ENCODE results near the gene SLC24A3. TPM values are rescaled to one million over a fixed set of nuclear protein-coding genes. Genes with fewer than 3 reads are reported as not detected.

The SLC24A3 gene
- polyA plus RNA-seq, 1 donor: 4.0 TPM

DNA sequence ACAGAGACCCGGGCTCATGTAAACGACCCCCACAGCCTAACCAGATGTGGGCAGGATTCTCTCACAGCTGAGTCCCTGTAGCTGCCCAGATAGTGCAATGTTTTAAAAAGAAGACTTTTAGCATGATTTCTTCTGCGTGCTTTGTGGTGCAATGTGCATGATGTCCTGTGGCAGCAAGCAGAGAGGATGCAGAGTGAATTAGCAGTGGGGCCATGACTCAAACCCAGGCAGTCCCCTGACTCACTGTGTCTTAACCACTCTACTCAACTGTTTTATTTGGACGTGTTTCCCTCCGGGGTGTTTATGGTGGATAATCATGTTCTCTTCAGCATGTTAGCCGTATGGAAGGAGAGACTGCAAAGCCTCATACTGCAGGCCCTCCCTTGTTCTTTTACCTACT, 247.9 kb downstream of the SLC24A3 start:
- no peak for DNase-seq

DNA sequence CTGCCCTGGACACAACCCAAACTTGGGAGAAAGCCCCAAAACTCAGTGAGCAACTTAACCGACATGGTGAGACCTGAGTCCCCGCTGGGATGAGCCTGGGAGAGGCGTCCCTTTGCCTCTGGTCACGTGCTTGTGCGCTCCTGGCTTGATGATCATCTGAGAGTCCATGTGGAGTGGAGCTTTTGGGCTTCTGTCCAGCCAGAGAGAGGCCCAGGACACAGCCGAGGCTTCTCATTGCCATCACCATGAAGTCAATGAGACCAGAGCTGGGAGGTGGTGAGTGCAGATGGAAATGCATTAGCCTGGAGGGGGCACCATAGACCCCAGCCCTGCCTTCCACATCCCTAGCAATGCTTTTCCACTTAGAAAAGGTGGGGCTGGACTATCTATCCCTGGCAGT, 250.0 kb downstream of the SLC24A3 start:
- DNase-seq: no peak

DNA sequence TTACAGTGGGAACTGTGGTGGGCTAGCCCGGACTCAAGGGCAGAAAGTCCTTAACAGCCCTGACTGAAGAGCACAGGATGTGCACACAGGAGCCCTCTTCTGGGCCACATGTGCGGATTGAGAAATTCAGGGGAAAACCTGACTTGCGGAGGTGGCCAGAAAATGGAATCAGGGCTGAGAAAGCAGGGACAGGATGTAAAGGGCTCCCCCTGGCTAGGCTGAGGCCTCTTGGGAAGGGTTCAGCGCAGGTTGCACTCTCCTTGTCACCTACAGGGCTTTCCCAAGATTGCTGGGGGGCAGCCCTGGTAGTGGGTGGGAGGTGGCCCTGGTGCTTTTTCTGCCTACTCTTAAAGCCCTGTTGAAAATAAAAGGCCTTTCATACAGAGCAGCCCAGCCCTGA, 251.2 kb downstream of the SLC24A3 start:
- DNase-seq: no peak

DNA sequence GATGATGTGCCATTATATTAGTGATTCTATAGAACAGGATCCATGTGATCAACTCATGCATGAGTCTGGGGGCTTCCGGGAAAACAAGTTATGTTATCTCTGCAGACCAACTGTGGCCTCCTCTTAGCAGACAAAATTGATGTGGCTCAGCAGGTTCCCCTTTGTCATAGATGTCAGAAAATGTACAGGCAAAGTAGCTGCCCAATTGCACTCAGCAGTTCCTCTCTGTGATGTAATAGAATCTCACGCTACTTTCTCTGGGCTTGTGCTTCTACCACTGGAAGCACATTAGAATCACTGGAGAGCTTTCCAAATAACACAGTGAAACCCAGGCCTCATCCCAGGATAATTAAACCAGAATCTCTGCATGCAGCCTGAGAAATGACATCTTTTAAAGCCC, 253.1 kb downstream of the SLC24A3 start:
- DNase-seq: no peak

DNA sequence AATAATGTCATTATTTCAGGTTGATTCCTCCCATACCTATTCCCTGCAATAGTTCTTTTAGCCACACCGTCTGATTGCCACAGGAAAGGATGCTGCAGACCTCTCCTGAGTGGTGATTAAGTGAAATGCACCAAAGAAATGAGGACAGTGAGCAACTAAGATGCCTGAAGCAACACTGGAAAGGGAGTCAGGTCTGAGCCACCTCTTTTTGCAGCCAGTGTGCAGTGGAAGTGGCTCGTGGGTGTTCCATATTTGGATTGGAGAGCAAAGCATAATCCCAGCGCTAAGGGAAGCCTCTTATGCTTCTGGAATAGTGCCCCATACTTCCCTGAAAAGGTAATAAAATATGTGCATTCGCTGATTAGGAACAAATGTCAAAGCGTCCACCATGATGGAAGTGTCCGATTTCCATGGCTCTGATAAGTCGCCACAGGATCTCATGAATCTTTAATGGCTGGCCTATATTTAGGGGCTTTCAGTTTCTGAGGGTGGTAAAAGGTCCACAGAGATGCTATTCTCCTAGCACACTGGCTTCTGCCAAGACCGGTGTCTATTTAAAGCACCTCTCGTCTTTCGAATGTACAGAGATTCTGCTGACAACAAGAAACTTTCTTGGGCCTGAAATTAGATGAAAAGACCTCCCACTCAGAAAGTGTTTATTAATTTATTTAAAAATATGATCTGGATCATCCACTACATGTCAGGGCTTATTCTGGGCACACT, 253.9 kb downstream of the SLC24A3 start:
- DNase-seq: no peak

DNA sequence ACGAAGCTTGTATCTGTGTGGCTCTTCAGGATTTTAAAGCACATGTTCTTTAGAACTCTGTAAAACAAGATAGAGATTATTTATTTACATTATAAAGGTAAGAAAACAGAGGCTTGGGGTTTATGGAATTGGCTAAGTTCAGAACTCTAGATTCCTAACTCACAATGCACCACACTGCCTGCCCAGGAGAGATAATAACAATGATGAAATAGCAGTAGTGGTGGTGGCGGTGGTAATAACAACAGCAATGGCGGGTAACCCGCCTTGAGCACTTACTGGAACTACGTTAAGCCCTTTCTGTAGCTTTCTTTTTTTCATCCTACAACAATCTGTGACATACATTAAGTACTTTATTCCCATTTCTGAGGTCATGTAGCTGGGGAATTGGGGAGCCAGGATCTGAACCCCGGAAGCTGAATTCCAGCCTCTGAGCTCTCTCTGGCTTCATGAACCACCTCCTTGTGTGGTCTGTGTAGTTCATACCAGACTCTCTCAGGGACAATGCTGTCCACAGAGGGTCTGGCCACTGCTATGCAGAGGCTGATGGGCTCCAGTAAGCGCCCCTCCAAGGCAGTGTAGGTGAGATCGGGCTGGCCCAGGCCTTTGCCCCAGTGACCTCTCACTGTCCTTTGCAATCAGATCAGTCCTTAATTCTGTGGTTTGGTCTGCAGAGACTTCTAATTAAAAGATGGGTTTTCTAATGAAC, 260.9 kb downstream of the SLC24A3 start:
- no peak for DNase-seq

DNA sequence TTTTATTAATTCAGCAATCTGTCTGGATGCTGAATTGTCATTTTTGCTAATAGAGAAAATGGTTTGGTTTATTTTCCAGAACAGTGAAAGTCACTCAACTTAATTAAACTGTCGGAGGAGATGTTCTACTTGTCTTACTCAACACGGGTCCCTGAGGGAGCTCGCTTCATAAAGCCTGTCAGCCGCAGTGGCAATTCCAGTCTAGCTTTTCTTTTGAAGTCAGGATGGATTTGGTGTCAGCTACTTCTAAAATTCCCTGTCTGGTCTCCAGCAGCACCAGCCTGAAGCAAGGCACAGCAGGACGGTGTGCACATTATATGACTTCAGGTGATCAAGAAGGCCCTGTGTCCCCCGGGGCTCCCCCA, 261.5 kb downstream of the SLC24A3 start:
- DNase-seq: no peak

DNA sequence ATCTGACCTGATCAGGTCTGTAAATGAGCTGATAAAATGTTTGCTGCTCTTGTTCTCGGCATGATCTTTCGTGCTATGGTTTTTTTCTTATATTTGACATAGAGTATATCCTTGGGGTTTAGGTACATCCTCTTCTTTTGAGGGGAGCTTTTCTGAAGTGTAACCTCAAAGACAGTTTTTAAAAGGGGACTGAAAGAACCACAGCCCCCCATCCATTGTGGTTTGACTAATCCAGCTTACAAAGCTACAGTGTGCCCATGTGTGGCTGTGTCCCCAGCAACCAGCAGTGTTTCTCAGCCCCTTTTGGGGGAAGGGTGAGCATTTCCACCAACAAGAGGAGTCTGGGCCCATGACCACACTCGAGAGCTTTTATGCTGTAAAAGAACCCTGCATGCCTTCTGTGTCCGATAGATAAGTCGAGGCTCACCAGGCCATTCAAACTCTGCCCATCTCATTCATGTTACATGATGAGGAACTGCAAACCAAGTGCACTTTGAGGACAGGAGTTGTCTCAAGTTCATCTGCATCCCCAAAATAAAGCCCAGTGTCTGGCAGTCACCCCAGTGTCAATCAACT, 266.0 kb downstream of the SLC24A3 start:
- no peak for DNase-seq

DNA sequence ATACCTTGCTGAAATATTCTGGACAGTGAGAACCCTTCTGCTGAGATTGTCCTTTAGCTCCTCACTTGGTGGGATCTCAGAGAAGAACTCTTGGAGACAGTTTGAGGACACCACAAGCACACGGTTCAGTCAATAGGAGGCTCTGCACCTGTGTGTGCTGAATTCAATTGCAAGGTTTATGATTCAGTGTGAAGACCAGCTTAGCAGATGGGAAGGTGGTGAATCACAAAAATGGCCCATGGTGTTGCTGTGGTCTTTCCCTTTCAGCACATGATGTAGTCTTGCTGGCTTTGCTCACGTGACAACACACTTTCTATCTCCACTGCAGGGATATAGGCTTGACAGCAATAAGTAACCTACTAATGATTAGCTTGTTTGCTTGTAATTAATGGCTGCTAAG, 270.3 kb downstream of the SLC24A3 start:
- no peak for DNase-seq

DNA sequence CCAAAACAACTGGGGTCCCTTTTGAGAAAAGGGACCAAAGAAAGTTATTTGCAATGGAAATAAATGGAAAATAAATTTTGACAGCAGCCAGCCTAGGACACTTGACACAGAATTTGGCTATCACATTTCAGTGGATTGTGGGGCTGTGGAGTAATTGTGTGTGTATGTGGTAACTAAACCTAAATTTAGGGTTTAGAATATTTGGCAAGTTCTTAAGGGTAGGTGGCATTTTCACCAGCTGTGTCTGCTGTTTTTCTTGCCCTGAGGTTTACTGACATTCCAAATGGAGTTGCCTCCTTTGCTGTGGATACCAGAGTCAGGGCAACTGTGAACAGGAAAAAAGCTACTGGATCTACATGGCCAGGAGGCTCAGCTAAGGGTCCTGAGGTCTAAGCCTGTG, 270.9 kb downstream of the SLC24A3 start:
- DNase-seq: no peak

DNA sequence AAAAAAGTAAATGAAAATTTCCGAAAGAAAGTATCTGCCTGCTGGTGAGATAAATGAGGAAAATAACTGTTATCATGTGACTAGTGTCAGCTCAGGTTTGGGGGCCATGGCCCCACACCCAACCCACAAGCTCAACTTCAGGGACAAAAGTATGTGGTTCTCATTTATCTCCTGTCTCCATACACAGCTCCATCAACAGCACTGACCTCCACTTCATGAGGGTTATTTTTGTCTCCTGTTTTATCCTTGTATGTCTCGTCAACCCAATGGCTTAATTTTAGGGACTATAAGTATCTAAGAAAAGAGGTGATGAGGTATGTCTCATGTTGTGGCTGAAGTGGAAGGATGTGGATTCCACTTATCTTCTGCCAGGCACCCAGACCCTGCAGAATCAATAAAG, 274.0 kb downstream of the SLC24A3 start:
- no peak for DNase-seq

DNA sequence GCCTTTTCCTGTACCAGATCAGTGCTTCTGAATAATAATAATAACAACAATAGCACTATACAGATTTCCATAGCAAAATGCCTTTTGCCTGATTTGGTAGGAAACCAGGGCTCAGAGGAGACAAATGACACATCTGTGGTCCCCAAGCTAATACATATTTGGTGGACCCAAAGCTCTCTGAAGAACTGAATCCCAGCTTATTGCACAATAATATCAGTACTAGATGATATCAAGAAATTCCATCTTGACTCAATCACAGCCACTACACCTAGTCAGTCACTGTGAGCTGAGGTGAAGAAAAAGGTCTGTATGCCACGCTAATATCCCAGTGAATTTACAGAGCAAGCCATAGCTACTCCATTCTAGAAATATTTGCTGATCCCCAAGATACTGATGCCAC, 275.0 kb downstream of the SLC24A3 start:
- no peak for DNase-seq

DNA sequence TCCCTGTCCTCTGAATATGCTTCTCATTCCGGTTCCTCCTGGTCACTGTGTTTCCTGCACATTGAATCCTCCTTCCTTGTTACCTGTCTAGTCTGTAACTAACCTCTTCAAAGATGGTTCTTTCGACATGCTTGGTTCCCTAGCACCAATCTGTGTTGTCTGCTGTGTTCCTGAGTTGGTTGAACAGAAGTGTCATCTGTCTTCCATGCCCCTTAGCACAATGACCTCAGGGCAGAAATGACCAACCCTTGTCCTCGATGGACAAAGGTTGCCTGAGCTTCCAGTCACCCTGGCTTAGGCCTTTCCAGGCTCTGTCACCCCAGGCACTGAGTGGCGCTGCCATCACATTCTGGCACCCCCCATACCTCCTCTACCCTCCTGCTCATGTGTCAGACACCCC, 278.8 kb downstream of the SLC24A3 start:
- DNase-seq: no peak

DNA sequence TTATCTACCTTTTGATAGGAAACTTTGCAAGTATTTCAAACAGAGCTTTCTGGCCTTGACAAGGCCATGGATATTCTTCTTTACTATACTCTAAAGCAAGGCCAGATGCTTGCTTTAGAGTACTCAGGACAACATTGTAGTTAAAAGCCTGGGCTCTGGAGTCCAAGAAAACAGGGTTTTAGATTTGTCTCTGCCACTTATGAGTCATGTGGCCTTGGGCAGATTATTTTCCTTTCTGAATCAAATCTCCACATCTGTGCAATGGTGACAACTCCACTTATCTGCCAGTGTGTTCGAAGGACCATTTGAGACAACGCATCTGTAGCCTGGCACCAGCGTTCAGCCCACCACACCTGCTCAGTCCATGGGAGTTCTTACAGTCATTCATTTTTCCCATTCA, 279.7 kb downstream of the SLC24A3 start:
- DNase-seq: no peak

DNA sequence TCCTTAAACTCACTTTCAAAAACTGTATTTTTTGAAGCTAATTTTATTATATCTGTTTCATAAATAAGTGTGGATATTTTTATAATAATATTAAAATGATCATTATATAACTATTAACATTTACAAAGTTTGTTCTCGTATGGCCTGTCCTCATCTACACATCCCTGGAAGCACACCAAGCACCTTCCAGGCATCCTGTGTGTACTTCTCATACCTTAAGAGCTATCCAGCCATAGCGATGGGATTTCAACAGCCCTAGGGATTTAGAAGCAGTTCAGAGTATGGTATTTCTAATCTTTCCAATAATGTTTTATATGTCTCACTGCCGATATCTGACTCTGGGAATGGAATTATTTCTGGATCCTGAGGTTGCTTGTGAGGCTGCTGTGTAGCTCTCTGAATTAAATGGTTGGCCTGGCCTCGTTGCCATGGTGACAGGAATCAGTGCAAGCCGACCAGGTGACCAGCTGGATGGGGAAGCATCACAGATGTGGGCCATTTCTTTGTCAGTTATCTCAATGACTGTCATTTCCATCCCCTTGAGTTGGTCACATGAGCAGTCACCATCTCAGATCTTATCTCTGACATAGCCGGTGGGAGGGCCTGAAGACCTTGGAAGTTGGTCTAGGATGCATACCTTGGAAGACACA, 280.4 kb downstream of the SLC24A3 start:
- no peak for DNase-seq

DNA sequence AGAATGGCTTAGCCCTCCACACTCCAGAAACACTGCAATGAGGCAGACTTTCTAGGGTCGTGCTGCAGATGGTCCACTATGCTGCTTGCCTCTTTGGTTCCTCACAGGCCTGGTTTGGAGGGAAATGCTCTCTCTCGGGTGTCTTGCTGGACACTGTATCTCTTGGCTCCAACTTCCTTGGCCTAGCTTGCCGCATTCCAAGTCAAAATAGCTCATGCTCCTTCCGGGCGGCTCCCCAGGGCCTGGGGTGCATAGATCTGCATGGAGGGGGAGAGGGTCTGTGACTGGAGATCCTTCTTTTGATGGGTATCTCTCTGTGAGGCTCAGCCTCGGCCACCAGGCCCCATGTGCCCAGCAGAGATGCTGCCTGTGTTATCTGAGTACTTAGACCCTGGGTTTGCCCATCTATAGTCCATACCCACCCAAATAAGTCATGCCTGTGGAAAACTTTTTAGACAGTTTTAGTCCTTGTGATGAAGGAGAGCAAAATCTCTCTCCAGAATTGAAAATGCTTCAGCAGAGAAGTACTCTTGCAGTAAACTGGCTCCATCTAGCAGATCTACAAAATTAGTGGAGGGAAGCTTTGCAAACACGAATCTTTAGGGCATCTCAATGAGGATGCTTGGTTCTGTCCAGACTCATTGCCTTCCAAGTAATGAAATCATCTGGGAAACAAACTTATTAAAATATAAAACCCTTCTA, 281.5 kb downstream of the SLC24A3 start:
- no peak for DNase-seq

DNA sequence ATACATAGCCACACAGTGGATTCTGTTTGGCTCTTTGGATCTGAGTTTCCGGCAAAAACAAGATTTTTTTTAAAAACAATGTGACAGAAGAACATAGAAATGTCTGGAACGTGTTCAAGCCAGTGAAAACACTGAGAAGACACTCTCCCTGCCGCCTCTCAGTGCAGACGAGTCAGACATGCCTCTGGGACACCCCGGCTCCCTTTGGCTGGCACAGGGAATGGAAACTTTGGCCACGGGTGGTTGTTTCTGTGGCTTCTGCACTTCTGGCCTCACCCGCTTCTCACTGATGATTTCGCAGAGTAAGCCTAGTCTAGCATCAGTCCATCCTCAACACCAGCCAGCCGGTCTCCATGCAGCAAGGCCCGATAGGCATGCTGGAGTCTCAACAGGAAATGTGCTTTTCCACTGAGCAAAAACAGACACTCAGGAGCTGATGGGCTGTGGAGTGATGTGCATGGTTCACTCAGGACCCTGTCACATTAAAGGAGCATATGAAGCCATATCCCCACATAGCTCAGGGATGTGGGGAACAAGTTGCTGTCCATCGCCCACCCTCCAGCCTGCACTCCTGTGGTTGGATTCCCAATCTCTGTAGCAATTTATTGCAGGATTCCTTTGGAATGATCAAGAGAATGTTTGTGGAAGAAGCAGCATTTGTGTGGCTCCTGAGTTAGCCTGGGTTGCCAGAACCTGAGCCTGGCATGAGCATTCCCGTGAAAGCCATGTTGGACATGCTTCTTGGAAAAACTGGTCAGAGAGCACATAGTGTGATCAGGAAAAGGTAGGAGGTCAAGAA, 283.7 kb downstream of the SLC24A3 start:
- no peak for DNase-seq

DNA sequence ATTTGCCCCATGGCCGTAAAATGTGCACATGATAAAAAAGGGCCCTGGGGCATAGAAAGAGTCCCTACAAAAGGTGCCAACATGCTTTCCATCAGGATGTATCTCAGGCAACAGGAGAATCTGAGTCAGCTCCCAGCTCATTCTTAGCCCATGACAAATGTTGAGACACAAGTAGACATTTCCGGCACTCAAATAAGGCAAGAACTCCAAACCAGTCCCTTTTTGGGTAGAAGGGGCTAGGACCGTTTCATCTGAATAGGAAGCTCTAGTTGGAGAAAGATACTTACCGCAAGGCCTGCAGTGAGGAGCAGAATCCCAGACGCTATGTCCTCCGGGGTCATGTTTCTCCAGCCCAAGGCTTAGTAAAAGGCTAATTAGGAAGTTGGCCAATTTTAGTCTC, 284.6 kb downstream of the SLC24A3 start:
- no peak for DNase-seq

DNA sequence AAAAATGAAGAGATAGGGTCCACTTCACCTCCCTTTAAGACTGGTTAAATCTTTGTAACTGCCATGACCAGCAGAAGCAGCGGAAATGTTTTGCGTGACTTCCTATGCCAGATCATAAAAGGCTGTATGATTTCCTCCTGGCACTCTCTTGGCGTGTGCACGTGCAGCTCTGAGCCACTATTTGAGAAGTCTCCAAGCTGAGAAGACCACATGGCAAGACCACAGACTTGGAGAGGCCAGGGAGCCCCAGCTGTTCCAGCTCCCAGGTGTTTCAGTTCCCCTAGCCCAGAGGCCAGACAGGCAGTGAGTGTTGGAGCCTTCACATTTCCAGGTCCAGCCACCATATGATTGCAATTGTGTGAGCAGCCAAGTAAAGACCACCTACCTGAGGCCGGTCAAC, 286.3 kb downstream of the SLC24A3 start:
- no peak for DNase-seq

DNA sequence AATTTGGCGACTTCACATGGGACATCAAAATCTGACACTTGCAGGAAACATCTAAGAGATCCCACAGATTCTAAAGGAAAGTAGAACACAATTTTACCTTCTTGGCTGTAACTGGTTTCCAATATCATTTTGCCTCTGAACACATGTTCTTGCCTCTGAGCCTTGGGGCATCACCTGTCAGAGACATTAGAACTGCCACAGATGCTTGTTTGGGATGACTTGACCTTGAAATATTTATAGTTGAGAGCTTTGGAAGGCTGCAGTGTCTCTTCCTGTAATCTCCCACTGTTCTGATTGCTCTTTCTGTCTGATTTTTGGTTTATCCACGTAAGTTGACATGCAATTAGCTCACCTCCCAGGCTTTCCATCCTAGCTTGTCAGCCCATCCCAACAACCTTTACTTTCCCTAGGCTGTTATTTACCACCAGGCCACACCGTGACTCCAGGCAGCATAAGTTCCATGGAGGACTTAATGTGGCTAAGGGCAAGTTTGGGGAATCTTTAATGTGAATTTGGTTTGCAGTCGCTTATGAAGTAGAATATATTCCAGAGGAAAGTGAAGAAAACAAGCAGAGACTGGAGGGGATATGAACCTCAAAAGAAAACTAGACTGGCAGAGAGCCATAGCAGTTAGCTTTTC, 289.2 kb downstream of the SLC24A3 start:
- no peak for DNase-seq

DNA sequence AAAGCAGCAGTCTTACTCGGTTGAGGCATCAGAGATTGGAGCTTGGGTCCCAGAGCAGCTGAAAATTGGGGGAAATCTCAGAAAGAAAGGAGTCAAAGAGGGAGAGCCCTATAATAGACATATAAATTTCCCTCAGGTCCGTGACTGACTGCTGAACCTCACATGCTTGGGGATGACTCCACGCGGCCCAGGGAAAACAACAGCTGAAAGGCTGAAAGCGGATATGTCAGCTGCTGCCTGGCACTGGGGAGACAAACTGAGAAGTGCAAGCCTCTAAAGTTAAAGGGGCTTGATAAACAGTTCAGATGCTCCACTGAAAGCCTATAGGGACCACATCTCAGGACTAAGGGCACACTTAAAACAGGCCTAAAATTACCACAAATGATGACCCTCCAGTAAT, 289.7 kb downstream of the SLC24A3 start:
- no peak for DNase-seq
